SJSA1 (cell line): Measurements from ENCODE around the gene JPT2. TPM values are rescaled to one million over a fixed set of nuclear protein-coding genes. Genes with fewer than 3 reads are reported as not detected.

ENCODE experiments used
- DNase-seq, 2 experiments: peaks; one replicate each; pipeline ENCODE4 v3.0.0-alpha.2; 2015 to 2020; ENCODE audit warnings: low spot score in 2 of 2, low read depth in 1 of 2
- H3K27ac ChIP-seq: fragments of 250-450 bp; sonication (Bioruptor Pico); 2 replicates; pipeline ENCODE4 v1.5.1; 2020; ENCODE audit warnings: mild to moderate bottlenecking, moderate library complexity
- H3K27me3 ChIP-seq: fragments of 250-450 bp; sonication (Bioruptor Pico); replicated peaks from 2 replicates; pipeline ENCODE4 v1.5.1; 2020; ENCODE audit warnings: mild to moderate bottlenecking, moderate library complexity
- H3K36me3 ChIP-seq: fragments of 250-450 bp; sonication (Bioruptor Pico); 2 replicates; pipeline ENCODE4 v1.5.1; 2020; ENCODE audit warnings: mild to moderate bottlenecking
- H3K4me1 ChIP-seq: fragments of 250-450 bp; sonication (Bioruptor Pico); replicated peaks from 2 replicates; pipeline ENCODE4 v1.6.1; 2021; ENCODE audit warnings: mild to moderate bottlenecking
- H3K4me3 ChIP-seq: fragments of 250-450 bp; sonication (Bioruptor Pico); 2 replicates; pipeline ENCODE4 v1.5.1; 2020; ENCODE audit warnings: mild to moderate bottlenecking
- H3K9me3 ChIP-seq: fragments of 250-450 bp; sonication (Bioruptor Pico); replicated peaks from 2 replicates; pipeline ENCODE4 v1.5.1; 2020; ENCODE audit warnings: mild to moderate bottlenecking
- total RNA-seq: library from RNA; depleted of rRNA; stranded (reverse); fragments of >200 nt; shearing (Covaris generic); gene quantifications from 2 replicates; pipeline ENCODE4 v1.2.3, GENCODE V29; 2014

JPT2 gene
- total RNA-seq, 1 experiment from 2014 or later = 352 TPM

DNA sequence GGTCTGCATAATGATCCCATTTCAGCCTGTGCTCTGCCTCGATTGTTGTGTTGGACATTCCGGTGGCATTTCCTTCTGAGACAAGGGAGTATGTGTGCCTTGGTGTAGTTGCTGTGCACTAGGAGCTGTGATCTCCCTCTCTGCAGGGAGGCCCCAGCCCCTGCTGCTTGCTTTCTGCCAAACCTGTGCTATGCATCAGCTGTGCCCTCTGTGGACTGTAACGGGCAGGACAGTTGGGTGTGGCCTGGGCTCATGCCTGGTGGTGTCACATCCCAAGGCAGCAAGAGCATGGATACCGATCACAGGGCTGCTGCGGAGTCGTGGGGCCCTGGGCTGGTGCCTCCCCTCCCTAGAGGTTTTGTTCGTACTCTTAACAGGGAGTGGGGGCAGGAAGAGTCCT lies 3.8 kb upstream of the JPT2 start:
- Histone ChIP-seq H3K9me3 (no peaks in the 10 kb centered on the region), H3K27me3 (no peaks in the 10 kb centered on the region), H3K36me3 (peaks cover 72% of the 10 kb centered on the region), H3K4me1 (peaks cover 55% of the 10 kb centered on the region), H3K4me3 (no peak overlapping the region), H3K27ac (peak overlapping the region; percentile 86)
- DNase-seq = peak in 1 of 2 experiments; percentile 86

DNA sequence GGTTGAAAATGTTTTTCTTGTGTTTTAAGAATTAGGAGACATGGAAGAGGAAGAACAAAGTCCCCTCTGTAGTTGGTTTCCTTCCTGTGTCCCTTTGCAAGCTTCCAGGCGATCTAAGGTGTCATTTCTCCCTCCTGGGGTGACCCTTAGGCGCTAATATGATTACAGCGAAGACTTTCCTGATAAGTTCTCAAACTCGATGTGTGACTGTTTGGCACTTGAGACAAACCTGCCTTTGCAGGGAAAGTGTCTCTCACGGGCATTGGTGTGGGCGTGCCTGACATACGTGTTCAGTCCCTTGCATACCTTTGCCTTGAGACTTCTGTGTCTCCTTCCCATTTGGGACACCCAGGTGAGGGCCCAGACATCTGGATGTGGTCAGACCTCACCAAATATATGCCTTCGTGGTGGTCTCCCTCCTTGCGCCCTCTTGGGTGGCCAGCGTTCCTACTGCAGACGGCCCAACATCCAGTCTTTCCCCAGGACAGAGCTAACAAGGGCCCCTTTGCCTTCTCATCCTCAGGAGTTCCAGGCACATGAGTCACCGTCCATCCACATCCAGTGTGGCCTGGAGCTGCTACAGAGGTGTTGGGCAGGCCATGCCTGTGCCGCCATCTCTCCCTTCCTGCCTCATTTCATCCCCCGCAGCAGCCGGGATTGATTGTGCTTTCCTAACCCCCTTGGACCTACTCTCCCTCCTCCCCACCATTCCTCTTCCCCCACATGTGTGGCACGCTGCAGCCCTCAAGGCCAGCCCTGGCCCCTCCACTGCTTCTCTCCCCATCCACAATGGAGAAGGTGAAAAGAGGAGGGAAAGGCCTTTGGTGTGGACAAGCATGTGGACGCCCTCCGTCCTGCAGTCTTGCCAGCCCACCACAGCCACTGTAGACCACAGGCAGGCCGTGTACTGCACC lies 3.1 kb upstream of the JPT2 start:
- Histone ChIP-seq H3K27me3 (no peaks in the 10 kb centered on the region), H3K4me3 (no peak overlapping the region; the same call in 1 of the 2 replicates), H3K4me1 (peaks cover 60% of the 10 kb centered on the region), H3K36me3 (peaks cover 73% of the 10 kb centered on the region), H3K27ac (peak overlapping the region; percentile 86), H3K9me3 (no peaks in the 10 kb centered on the region)
- peak; percentile 99 for DNase-seq

DNA sequence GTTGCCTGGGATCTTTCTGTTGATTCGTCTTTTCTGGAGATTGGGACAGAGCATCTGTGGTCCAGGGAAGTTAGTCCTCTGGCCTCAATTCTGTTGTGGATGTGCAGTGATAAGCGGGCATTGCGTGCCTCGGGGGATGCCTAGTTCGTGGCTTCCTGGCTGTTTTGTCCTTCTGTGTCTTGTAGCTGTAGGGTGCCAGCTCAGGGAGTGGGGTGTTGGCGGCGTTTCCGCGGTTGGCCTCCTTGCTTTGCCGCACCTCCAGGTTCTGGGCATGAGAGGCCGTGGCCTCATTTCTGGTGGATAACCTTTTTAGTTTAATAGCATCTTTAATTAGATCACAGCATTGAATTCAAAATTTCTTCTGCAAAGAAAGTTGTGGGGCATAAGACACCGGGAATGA lies 1.4 kb upstream of the JPT2 start:
- peak overlapping the region; percentile 78 for H3K27ac ChIP-seq
- peaks cover 76% of the 10 kb centered on the region for H3K36me3 ChIP-seq
- H3K9me3 ChIP-seq = no peaks in the 10 kb centered on the region
- H3K27me3 ChIP-seq = no peaks in the 10 kb centered on the region
- no peak for DNase-seq
- H3K4me1 ChIP-seq = peaks cover 77% of the 10 kb centered on the region
- H3K4me3 ChIP-seq = no peak overlapping the region

DNA sequence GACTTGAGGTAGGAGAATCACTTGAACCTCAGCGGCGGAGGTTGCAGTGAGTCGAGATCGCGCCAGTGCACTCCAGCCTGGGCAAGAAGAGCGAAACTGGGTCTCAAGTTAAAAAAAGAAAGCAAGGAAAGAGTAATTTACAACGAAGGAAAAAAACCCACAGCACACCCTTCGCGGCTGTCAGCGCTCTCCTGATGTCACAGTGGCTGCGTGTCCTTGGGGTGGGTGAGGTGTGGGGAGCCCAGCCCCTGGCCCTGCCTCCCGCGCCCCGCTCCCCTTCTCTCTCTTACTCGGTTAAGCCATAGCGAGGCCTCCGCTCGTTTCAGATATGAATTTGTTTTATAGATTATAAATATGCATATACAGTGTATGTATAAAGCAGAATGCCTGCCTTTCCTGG lies 740 bp upstream of the JPT2 start:
- Histone ChIP-seq H3K36me3 (peaks cover 78% of the 10 kb centered on the region), H3K9me3 (no peaks in the 10 kb centered on the region), H3K4me1 (peaks cover 77% of the 10 kb centered on the region), H3K27ac (peak overlapping the region; percentile 87; the same call in 1 of the 2 replicates), H3K4me3 (peak overlapping the region; percentile 71; the same call in 1 of the 2 replicates), H3K27me3 (no peaks in the 10 kb centered on the region)
- no peak for DNase-seq

DNA sequence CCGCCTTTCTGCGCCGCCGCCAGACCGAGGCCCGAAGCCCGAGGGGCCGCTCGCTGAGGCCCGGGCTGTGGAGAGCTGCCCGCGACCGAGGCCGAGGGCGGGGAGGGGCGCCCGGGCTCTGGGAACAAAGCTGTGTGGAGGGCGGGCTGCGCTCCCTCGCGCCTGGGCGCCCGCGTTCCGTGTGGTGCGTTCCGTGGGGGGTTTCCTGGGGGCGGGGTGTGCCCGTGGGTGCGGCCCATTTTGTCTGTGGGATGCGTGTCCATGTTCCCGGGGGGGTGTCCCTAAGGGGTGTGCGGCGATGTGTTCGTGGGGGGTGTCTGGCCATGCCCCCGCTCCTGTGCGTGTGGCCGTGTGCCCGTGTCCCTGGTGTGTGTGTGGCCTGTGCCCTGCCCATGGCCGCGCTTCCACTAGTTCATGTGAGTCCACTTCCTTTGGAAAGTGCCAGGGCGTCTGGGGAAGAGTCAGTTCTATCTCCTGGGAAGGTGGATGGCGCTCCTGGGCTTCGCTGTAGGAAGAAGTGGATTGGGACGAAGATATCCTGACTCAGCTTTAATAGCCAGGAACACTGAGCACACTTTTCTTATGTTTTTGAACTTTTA lies 520 bp downstream of the JPT2 start:
- H3K4me3 ChIP-seq = peak overlapping the region; percentile 71
- H3K27me3 ChIP-seq = no peaks in the 10 kb centered on the region
- peaks cover 83% of the 10 kb centered on the region for H3K36me3 ChIP-seq
- DNase-seq = peak; percentile 83 to 86
- H3K27ac ChIP-seq = peak overlapping the region; percentile 87
- H3K9me3 ChIP-seq = no peaks in the 10 kb centered on the region
- H3K4me1 ChIP-seq = peaks cover 74% of the 10 kb centered on the region

DNA sequence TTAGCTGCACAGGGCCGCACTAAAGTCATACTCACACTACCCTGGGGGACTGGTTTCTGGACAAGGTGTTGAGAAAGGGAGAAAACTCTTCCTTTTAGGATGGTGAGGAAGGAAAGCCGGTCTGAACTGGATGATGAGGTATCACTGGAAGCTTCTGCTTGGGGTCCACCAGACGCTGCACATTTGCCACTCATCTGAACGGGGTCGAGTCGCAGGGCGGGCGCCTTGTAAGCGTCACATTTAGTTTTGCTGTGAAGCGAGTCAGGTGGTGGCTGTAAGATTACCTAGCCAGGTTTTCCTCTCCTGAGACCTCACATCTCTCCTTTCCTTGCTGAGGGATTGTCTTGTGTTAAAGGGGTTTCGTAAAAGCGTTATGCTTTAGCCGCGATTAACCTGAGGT lies 2.3 kb downstream of the JPT2 start:
- Histone ChIP-seq H3K9me3 (no peaks in the 10 kb centered on the region), H3K4me3 (peak overlapping the region; percentile 71), H3K27ac (peak overlapping the region; percentile 19; the same call in 1 of the 2 replicates), H3K4me1 (peaks cover 56% of the 10 kb centered on the region), H3K36me3 (peaks cover 89% of the 10 kb centered on the region), H3K27me3 (no peaks in the 10 kb centered on the region)
- no peak for DNase-seq

DNA sequence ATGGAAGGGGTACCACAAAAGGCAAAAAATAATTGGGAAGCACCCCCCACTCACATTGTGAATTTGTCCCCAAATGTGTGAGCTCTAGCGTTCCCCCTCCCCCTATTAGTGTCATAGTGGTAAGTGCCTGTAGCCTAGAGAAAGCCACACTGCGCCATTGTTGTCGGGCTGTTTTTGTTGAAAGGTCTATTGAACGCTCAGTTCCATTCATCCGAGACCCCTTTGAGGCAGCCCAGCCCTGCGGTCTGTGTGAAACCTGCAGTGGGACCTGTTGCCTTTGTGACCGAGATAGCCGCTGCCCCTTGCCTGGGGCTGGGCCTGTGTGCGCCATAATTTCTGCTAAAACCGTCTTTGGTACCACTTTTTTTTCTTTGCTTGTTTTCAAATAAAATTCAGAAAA lies 3.0 kb downstream of the JPT2 start:
- DNase-seq = no peak
- Histone ChIP-seq H3K9me3 (no peaks in the 10 kb centered on the region), H3K27me3 (no peaks in the 10 kb centered on the region), H3K4me1 (peaks cover 54% of the 10 kb centered on the region), H3K4me3 (no peak overlapping the region), H3K27ac (no peak overlapping the region), H3K36me3 (peaks cover 89% of the 10 kb centered on the region)

DNA sequence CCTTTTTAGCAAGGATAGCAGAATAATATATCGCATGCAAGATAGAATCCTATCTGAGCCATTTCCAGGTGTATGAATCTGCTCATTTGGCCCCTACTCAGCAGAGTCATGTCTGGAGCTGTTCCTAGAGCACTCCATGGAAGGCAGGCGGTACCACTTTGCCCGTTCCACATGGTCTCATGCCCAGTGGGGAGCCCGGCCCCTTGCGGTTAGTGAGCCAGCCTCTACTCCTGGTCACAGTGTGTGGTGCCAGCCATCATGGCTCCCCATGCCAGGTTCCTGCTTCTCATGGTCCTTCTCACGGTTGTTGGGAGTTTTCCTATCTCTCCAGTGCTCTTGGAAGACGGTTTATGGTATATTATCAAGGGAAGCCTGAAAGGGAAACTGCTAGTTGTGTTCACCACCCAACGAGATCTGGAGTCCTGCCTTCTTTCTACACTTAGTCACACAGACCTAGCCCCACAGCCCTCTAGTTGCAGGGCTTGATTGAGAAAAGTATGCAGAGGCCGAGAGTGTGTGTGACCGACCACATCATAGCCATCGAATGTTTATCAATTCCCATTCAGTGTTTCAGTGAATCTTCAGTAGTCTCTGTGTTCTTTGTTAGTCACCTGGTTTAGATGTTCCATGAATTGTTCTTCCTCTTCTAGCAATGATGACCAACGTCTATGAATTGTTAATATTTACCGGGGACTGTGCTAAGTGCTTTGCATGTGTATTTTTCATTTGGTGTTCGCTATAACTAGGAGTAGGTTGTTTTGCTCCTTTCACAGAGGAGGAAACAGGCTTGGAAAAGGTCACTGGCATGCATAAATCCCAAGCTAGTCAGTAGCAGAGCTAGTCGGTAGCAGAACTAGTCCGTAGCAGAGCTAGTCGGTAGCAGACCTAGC lies 9.6 kb downstream of the JPT2 start:
- no peak overlapping the region for H3K4me3 ChIP-seq
- H3K27me3 ChIP-seq = no peaks in the 10 kb centered on the region
- no peaks in the 10 kb centered on the region for H3K9me3 ChIP-seq
- peak overlapping the region; percentile 82 for H3K27ac ChIP-seq
- H3K36me3 ChIP-seq = peaks cover 98% of the 10 kb centered on the region
- peak in 1 of 2 experiments; percentile 58 for DNase-seq
- peaks cover 69% of the 10 kb centered on the region for H3K4me1 ChIP-seq

DNA sequence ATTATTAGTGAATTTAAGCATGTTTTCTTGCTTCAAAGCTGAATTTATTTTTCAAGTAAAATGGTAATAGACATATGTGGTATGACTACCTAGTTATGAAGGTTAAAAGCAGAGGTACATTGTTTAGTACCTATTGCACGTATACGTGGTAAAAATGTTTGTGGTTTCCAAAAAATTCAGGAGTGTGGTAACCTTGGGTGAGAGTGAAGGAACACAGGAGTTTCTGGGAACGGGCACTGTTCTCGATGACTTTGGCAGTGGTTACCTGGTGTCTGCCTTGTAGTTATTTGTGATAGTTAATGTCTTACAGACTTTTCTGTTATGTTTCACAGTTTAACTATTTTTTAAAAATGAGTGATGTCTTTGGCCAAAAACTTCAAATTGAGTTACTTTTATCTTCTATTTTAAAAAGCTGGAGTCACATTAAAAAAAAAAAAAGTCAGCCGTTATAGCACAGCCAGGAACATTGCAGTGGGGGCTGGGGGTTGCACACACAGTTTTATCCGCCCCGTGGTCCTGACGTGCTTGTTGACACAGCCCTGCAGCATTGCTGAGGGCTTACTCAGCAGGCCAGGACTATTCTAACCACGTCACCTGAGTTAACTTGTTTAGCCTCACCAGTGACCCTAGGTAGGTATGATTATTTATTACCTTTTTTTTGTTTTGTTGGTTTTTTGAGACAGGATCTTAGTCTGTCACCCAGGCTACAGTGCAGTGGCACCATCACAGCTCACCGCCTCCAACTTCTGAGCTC lies 10.9 kb downstream of the JPT2 start:
- Histone ChIP-seq H3K36me3 (peaks cover 98% of the 10 kb centered on the region), H3K4me3 (no peak overlapping the region), H3K27me3 (no peaks in the 10 kb centered on the region), H3K9me3 (no peaks in the 10 kb centered on the region), H3K4me1 (peaks cover 71% of the 10 kb centered on the region), H3K27ac (peak overlapping the region; percentile 82)
- peak; percentile 66 to 88 for DNase-seq

DNA sequence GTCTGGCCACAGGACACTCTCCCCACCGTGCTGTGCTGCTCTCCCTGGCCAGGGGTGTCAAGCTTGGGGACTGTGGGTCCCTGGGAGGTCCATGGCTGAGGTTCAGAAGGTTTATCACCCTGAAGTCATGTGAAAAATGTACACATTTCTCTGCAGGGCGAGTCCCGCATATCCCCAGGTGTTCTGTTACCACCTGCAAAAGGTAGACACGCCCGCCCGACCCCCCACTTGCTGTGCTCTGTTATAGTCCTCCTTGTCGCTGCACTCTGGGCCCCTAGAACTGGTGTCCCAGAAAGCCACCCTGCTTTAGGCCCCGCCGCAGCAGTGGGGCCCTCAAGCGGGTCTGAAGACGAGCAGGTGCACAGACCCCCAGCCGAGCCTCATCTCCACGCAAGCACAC lies 11.8 kb downstream of the JPT2 start:
- Histone ChIP-seq H3K9me3 (no peaks in the 10 kb centered on the region), H3K4me3 (no peak overlapping the region), H3K27ac (peak overlapping the region; percentile 82), H3K27me3 (no peaks in the 10 kb centered on the region), H3K36me3 (peaks cover 98% of the 10 kb centered on the region), H3K4me1 (peaks cover 71% of the 10 kb centered on the region)
- no peak for DNase-seq

DNA sequence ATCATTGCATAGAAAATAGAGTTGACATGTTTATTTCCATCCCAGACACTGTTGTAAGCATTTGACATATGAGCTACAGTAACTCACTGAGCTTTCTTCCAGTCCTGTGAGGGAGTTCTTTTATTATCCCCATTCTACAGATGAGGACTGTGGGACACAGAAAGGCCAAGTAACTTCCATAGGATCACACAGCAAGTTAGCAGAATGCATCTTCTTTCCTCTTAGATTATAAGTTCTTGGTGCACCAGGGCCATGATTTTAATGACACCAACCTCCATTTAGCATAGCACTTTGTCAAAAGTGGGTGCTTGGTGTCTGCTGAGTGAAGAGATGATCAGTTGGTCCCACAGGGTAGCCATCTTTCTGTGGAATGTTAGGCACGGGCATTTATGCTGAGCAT lies 12.7 kb downstream of the JPT2 start:
- Histone ChIP-seq H3K4me1 (peaks cover 69% of the 10 kb centered on the region), H3K27ac (peak overlapping the region; percentile 64), H3K9me3 (no peaks in the 10 kb centered on the region), H3K4me3 (no peak overlapping the region), H3K27me3 (no peaks in the 10 kb centered on the region), H3K36me3 (peaks cover 98% of the 10 kb centered on the region)
- no peak for DNase-seq

DNA sequence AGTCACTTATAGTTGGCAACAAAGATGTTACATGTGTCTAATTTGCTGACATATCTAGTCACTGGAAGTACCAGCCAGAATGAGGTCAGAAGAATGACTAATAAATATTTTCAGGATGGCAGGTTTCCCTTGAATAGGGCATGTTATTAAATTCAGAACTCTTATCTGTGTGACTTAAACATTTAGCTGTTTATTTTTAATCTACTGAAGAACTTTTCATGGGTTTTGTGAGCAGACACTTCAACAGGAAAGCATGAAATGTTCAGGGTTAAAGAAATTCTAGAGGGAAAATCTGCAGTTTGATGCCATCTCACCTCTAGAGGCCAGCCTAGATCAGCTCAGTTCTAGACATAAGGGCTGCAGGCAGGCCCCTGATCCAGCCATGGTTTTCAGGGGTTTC lies 13.2 kb downstream of the JPT2 start:
- peak in 1 of 2 experiments; percentile 59 for DNase-seq
- Histone ChIP-seq H3K27me3 (no peaks in the 10 kb centered on the region), H3K4me3 (no peak overlapping the region), H3K36me3 (peaks cover 98% of the 10 kb centered on the region), H3K27ac (peak overlapping the region; percentile 64), H3K4me1 (peaks cover 67% of the 10 kb centered on the region), H3K9me3 (no peaks in the 10 kb centered on the region)

DNA sequence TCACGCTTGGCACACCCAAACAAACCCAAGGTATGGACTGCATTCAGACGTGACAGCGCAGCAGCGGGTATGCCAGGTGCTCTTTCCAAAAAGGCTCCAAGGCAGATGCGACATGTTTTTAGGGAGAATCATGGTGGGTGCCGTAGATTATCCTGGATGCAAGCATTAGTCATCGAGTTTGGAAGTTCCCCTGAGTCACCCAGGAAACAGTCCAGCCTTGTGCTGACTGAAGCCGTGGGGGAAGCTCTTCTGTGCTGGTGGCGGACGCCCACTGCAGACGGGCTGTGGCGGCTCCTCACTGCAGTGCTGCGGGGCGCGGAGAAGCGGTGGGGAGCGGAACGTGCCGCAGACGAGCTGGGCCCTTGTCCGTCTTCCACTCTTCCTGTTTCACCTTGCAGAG lies 13.9 kb downstream of the JPT2 start:
- H3K27me3 ChIP-seq = no peaks in the 10 kb centered on the region
- no peaks in the 10 kb centered on the region; the same call in 1 of the 2 replicates for H3K9me3 ChIP-seq
- peak; percentile 70 to 91 for DNase-seq
- H3K4me1 ChIP-seq = peaks cover 64% of the 10 kb centered on the region
- peaks cover 98% of the 10 kb centered on the region for H3K36me3 ChIP-seq
- peak overlapping the region; percentile 64 for H3K27ac ChIP-seq
- no peak overlapping the region for H3K4me3 ChIP-seq
